Measurements from ENCODE around the gene ADISSP.

ADISSP gene

DNA sequence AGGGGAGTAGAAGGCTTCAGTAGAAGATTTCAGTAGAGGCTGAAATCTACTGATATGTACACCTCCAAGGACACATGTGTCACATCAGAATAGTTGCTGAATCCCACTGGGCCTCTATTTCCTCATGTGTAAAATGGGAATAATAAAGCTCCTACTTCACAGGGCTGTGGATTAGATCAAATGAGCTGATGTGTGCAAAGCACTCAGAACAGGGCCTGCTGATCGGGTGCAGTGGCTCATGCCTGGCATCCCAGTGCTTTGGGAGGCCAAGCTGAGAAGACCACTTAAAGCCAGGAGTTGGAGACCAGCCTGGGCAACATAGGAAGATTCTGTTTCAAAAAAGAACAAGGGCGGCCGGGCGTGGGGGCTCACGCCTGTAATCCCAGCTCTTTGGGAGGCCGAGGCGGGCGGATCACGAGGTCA lies 44.7 kb upstream of the ADISSP start:
- no peak overlapping the region for H3K27ac Mint-ChIP-seq
- no peak for TF ChIP-seq CTCF (IDR thresholded peaks at IDR 0.05)
- H3K4me3 Mint-ChIP-seq, result no peak overlapping the region
- H3K27me3 Mint-ChIP-seq (ENCODE audit: low read depth, poor library complexity), result peaks cover 16% of the 10 kb centered on the region
- DNase-seq, result no peak
- H3K9me3 Mint-ChIP-seq, result no peaks in the 10 kb centered on the region
- H3K36me3 Mint-ChIP-seq (ENCODE audit: low read depth), result no peaks in the 10 kb centered on the region
- peaks cover 17% of the 10 kb centered on the region for H3K4me1 Mint-ChIP-seq

GRCh38 chr20:3811467-3812258 lies 44.1 kb upstream of the ADISSP start:
- H3K36me3 Mint-ChIP-seq (ENCODE audit: low read depth), result no peaks in the 10 kb centered on the region
- H3K27me3 Mint-ChIP-seq (ENCODE audit: low read depth, poor library complexity), result peaks cover 16% of the 10 kb centered on the region
- no peak for TF ChIP-seq CTCF (IDR thresholded peaks at IDR 0.05)
- no peaks in the 10 kb centered on the region for H3K9me3 Mint-ChIP-seq
- H3K27ac Mint-ChIP-seq, result no peak overlapping the region
- no peak for DNase-seq
- peaks cover 23% of the 10 kb centered on the region for H3K4me1 Mint-ChIP-seq
- no peak overlapping the region for H3K4me3 Mint-ChIP-seq

DNA sequence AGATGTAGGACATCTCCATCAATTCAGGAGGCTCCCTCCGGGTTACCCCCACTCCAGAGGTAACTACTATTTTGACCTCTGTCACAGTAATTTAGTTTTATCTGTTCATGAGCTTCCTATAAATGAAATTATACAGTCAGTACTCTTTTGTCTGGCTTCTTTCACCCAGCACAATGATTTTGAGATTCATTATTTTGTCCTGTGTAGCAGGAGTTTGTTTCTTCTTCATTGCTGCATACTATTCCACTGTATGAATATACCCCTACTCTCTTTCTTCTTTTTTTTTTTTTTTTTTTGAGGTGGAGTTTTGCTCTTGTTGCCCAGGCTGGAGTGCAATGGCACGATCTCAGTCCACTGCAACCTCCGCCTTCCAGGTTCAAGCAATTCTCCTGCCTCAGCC lies 41.0 kb upstream of the ADISSP start:
- Mint-ChIP-seq H3K27me3 (ENCODE audit: low read depth, poor library complexity) (peaks cover 9% of the 10 kb centered on the region), H3K4me1 (peaks cover 31% of the 10 kb centered on the region), H3K27ac (no peak overlapping the region), H3K4me3 (no peak overlapping the region), H3K9me3 (no peaks in the 10 kb centered on the region), H3K36me3 (ENCODE audit: low read depth) (peaks cover 16% of the 10 kb centered on the region)
- DNase-seq, result no peak
- no peak for TF ChIP-seq CTCF (IDR thresholded peaks at IDR 0.05)

DNA sequence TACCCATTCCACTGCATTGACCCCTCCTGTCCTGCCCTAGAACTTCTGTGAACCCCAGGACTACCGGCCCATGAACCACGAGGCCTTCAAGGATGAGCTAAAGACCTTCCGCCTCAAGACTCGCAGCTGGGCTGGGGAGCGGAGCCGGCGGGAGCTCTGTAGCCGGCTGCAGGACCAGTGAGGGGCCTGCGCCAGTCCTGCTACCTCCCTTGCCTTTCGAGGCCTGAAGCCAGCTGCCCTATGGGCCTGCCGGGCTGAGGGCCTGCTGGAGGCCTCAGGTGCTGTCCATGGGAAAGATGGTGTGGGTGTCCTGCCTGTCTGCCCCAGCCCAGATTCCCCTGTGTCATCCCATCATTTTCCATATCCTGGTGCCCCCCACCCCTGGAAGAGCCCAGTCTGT lies 37.2 kb upstream of the ADISSP start:
- Mint-ChIP-seq H3K27ac (peak overlapping the region; percentile 34), H3K36me3 (ENCODE audit: low read depth) (peaks cover 27% of the 10 kb centered on the region), H3K4me1 (peaks cover 38% of the 10 kb centered on the region), H3K27me3 (ENCODE audit: low read depth, poor library complexity) (peaks cover 3% of the 10 kb centered on the region), H3K4me3 (no peak overlapping the region), H3K9me3 (no peaks in the 10 kb centered on the region)
- TF ChIP-seq CTCF (IDR thresholded peaks at IDR 0.05), result no peak
- no peak for DNase-seq

DNA sequence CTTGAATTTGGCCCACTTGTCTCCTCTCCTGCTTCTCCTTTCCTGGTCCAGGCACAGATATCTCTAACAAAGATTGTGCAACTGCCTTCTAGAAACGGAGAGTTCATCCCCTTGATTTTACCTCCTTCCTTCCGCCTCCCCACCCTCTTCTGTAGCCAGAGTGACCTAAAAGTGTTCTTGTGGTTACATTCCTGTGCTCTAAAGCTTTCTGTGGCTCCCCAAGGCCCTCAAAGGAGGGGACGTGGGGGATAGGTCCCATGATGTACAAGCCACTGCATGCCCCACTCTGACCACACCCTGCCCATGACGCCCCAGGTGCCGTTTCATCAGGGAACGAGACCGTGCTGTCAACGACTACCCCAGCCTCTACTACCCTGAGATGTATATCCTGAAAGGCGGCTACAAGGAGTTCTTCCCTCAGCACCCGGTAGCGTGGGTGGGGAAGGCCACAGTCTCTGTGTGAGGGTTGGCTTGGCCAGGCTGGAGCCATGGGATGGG lies 36.8 kb upstream of the ADISSP start:
- no peak overlapping the region for H3K27ac Mint-ChIP-seq
- H3K27me3 Mint-ChIP-seq (ENCODE audit: low read depth, poor library complexity), result peaks cover 3% of the 10 kb centered on the region
- H3K9me3 Mint-ChIP-seq, result no peaks in the 10 kb centered on the region
- no peak for TF ChIP-seq CTCF (IDR thresholded peaks at IDR 0.05)
- no peak for DNase-seq
- H3K4me3 Mint-ChIP-seq, result no peak overlapping the region
- peaks cover 43% of the 10 kb centered on the region for H3K4me1 Mint-ChIP-seq
- H3K36me3 Mint-ChIP-seq (ENCODE audit: low read depth), result peaks cover 27% of the 10 kb centered on the region

GRCh38 chr20:3803854-3804253 lies 36.3 kb upstream of the ADISSP start:
- H3K27me3 Mint-ChIP-seq (ENCODE audit: low read depth, poor library complexity), result peaks cover 3% of the 10 kb centered on the region
- H3K4me1 Mint-ChIP-seq, result peaks cover 47% of the 10 kb centered on the region
- DNase-seq, result no peak
- no peak overlapping the region for H3K4me3 Mint-ChIP-seq
- TF ChIP-seq CTCF (IDR thresholded peaks at IDR 0.05), result no peak
- no peak overlapping the region for H3K27ac Mint-ChIP-seq
- H3K36me3 Mint-ChIP-seq (ENCODE audit: low read depth), result peaks cover 27% of the 10 kb centered on the region
- no peaks in the 10 kb centered on the region for H3K9me3 Mint-ChIP-seq
